Measurements from ENCODE around the gene CBY3. TPM values are rescaled to one million over a fixed set of nuclear protein-coding genes. Genes with fewer than 3 reads are reported as not detected.
"Not testable (repeated sequence)": the region's sequence is repeated elsewhere in the genome, so short reads cannot be mapped to it uniquely, and the experiment has no call there.

CBY3 gene
- total RNA-seq, 2 donors from 2014 or later, result not detected

DNA sequence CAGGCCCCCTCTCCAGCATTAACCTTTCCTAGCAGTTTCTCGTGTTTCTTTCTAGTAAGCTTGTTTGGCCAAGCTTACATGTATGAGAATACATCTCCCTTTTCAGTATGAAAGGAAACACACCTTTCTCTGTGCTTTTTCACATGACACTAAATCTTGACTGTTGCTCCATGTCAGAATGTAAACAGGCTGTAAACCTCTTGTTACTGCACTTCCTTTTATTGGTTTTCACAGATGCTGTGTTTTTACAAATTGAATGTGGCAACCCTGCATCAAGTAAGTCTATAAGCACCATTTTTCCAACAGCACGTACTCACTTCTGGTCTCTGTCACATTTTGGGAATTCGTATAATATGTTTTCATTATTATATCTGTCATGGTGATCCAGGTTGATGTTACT is 15.8 kb upstream of the CBY3 start:
- H3K27me3 Mint-ChIP-seq, result no peaks in the 10 kb centered on the region
- peak overlapping the region; percentile 95 for H3K4me3 Mint-ChIP-seq
- peaks cover 13% of the 10 kb centered on the region for H3K4me1 Mint-ChIP-seq
- H3K9me3 Mint-ChIP-seq, result no peaks in the 10 kb centered on the region
- peak overlapping the region; percentile 99 for H3K27ac Mint-ChIP-seq
- no peak for ATAC-seq (replicated peaks)
- H3K36me3 Mint-ChIP-seq (ENCODE audit: low read depth), result peaks cover 34% of the 10 kb centered on the region

DNA sequence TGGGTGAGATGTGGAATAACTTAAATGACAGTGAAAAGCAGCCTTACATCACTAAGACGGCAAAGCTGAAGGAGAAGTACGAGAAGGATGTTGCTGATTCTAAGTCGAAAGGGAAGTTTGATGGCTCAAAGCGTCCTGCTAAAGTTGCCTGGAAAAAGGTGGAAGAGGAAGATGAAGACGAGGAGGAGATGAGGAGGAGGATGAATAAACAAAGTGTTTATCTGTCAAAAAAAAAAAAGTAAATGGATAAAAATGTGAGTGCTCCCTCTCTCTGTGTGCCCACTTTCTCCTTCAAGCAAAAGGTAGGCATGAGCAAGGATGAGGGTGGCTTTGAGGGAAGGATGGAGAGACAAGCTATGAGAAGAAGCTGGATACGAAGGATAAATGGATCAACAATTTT is 13.7 kb upstream of the CBY3 start:
- peaks cover 4% of the 10 kb centered on the region for H3K4me1 Mint-ChIP-seq
- no peak overlapping the region for H3K27ac Mint-ChIP-seq
- H3K27me3 Mint-ChIP-seq, result no peaks in the 10 kb centered on the region
- no peak for ATAC-seq (replicated peaks)
- no peaks in the 10 kb centered on the region for H3K9me3 Mint-ChIP-seq
- no peak overlapping the region for H3K4me3 Mint-ChIP-seq
- H3K36me3 Mint-ChIP-seq (ENCODE audit: low read depth), result peaks cover 16% of the 10 kb centered on the region

DNA sequence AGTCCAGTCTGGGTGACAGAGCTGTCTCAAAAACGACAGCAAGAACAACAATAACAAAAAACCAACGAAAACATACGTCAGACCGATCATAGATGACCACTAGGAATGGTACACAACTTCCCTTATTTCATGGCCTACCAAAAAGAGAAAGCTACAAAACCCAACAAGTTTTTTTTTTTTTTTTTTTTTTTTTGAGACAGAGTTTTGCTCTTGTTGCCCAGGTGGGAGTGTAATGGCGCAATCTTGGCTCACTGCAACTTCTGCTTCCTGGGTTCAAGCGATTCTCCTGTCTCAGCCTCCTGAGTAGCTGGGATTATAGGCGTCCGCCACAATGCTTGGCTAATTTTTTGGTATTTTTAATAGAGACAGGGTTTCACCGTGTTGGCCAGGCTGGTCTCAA is 8.4 kb upstream of the CBY3 start:
- not testable (repeated sequence) for H3K36me3 Mint-ChIP-seq (ENCODE audit: low read depth); H3K27ac Mint-ChIP-seq; H3K27me3 Mint-ChIP-seq; H3K4me3 Mint-ChIP-seq; H3K4me1 Mint-ChIP-seq; ATAC-seq (replicated peaks); H3K9me3 Mint-ChIP-seq

DNA sequence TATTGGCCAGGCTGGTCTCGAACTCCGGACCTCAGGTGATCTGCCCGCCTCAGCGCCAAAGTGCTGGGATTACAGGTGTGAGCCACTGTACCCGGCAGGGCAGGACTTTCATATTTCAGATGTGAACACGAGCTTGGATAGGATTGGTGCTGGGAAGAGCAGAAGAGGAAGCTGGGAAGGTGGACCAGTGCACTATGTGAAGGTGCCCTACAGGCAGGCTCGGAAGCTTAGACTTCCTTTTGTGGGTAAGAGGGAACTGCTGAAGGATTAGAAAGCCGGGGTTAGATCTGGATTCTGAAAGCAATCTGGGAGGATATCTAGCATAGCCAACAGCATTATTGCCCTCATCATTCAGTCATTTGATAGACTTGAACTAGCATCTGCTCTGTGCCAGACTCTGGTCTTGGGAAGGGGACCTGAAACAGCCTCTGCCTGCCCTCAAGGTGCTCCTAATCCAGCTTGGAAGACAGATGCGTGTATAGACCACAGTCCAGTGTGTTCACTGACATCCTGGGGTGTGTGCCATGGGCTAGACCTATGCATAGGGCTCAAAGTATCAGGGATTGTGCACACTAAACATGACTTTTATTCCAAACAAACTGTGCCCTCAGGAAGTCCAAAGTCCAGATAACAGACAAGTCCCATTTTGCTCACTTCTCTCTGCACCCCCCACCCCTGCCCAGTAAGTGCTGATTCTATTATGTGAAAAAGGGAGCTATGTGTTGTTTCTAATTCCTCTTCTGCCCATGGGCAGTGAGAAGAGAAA is 637 bp downstream of the CBY3 start:
- no peaks in the 10 kb centered on the region for H3K27me3 Mint-ChIP-seq
- H3K36me3 Mint-ChIP-seq (ENCODE audit: low read depth), result peaks cover 41% of the 10 kb centered on the region
- peaks cover 4% of the 10 kb centered on the region for H3K9me3 Mint-ChIP-seq
- no peak for ATAC-seq (replicated peaks)
- peak overlapping the region; percentile 20 for H3K27ac Mint-ChIP-seq
- H3K4me3 Mint-ChIP-seq, result peak overlapping the region; percentile 96
- H3K4me1 Mint-ChIP-seq, result peaks cover 11% of the 10 kb centered on the region

DNA sequence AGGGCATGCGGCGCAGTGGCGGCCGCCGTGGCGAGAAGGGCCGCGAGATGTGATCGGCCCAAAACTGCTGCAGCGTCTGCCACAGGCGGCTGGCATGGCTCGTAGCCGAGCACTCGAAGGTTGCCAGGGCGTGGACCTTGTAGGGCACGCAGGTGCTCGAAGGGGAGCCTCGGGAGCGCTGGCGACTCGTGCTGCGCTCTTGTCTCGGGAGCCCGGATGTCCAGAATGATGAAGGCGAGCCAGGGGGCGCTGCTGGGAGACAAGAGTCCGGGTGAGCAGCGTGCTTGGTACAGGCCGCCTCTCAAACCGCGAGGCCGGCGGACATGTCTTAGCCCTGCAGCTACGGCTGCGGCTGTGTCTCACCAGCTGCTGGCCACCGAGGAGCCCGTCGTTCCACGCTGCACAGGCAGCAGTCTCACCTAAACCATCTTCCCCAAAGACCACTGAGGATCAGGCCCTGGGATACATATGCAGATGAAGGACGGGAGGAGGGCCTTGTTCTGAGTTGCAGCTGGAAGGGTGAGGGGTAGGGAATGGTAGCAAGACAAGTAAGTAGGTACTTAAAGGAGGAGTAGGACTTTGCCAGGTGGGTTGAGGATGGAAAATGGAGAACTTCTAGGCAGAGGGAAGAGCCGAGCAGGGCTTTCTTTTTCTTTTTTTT is 1.7 kb downstream of the CBY3 start:
- H3K27ac Mint-ChIP-seq, result peak overlapping the region; percentile 92
- H3K36me3 Mint-ChIP-seq (ENCODE audit: low read depth), result peaks cover 46% of the 10 kb centered on the region
- peak overlapping the region; percentile 96 for H3K4me3 Mint-ChIP-seq
- peak; percentile 70 for ATAC-seq (replicated peaks)
- H3K9me3 Mint-ChIP-seq, result peaks cover 4% of the 10 kb centered on the region
- H3K27me3 Mint-ChIP-seq, result no peaks in the 10 kb centered on the region
- H3K4me1 Mint-ChIP-seq, result peaks cover 11% of the 10 kb centered on the region

DNA sequence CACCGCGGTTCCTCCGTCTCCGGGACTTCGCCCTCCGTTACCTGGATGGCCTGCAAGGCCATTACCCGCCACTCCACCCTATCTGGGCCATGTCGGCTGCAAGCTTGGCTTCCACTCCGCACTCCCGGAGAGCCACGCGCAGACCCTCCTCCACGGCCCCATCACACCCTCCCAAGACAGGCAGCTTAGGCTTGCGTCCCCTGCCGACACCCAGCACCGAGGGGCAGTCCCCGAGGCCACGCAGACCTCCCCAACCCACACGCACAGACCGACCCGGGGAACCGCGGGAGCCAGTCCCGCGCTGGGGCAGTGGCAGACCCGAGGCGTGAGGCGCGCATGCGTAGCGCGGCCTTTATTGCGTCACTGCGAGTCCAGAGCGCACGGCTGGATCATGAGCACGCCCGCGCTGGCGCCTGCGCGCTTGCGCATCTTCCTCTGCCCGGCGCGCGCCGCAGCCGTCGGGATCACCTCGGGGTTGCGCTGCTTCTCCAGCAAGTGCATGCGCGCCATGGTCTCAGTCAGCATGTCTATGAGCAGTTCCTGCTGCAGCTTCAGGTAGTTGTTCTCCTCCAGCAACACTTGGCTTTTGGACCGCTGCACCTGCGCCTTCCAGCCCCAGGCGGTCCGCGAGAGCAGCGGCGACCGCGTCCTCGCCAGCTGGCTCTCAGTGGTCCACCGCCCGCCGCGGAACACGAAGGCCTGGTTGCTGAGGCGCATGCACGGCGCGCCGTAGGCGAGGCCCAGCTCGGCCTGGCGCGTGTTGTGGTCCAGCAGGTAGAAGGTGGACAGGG is 2.4 kb downstream of the CBY3 start:
- Mint-ChIP-seq H3K4me3 (peak overlapping the region; percentile 96), H3K27me3 (no peaks in the 10 kb centered on the region), H3K36me3 (ENCODE audit: low read depth) (peaks cover 46% of the 10 kb centered on the region), H3K9me3 (peaks cover 4% of the 10 kb centered on the region), H3K27ac (peak overlapping the region; percentile 92), H3K4me1 (peaks cover 11% of the 10 kb centered on the region)
- ATAC-seq (replicated peaks), result peak; percentile 88

DNA sequence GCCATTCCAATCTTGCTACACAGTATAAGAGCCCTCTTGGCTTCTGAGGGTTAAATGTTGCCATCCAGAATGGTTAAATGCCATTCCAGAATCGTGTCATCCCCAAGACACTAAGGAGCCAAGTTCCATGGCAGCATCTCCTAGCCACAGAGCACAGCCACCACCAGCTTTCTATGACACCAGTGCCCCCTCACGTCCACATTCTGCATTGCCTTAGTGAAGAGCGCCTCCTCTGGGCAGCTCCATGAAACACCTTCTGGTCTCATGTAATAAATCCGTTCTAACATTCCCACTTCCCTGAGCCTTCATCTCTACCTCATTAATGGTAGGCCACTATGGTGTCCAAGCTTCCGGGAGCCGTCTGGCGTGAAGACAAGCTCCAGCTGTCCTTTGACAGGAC is 12.4 kb downstream of the CBY3 start:
- H3K9me3 Mint-ChIP-seq, result no peaks in the 10 kb centered on the region
- no peaks in the 10 kb centered on the region for H3K27me3 Mint-ChIP-seq
- peaks cover 3% of the 10 kb centered on the region for H3K4me1 Mint-ChIP-seq
- H3K27ac Mint-ChIP-seq, result peak overlapping the region; percentile 5
- no peak overlapping the region for H3K4me3 Mint-ChIP-seq
- H3K36me3 Mint-ChIP-seq (ENCODE audit: low read depth), result no peaks in the 10 kb centered on the region
- peak; percentile 83 for ATAC-seq (replicated peaks)

DNA sequence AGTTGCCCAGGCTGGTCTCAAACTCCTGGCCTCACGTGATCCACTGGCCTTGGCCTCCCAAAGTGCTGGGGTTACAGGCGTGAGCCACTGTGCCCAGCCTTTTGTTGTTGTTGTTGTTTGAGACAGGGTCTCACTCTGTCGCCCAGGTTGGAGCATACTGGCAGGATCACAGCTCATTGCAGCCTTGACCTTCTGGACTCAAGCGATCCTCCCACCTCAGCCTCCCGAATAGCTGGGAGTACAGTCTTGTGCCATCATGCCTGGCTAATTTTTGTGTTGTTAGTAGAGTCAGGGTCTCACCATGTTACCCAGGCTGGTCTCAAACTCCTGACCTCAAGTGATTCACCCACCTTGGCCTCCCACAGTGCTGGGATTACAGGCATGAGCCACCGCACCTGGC is 19.2 kb downstream of the CBY3 start:
- H3K4me1 Mint-ChIP-seq; H3K4me3 Mint-ChIP-seq; H3K27ac Mint-ChIP-seq; H3K27me3 Mint-ChIP-seq; ATAC-seq (replicated peaks); H3K36me3 Mint-ChIP-seq (ENCODE audit: low read depth); H3K9me3 Mint-ChIP-seq: not testable (repeated sequence)

DNA sequence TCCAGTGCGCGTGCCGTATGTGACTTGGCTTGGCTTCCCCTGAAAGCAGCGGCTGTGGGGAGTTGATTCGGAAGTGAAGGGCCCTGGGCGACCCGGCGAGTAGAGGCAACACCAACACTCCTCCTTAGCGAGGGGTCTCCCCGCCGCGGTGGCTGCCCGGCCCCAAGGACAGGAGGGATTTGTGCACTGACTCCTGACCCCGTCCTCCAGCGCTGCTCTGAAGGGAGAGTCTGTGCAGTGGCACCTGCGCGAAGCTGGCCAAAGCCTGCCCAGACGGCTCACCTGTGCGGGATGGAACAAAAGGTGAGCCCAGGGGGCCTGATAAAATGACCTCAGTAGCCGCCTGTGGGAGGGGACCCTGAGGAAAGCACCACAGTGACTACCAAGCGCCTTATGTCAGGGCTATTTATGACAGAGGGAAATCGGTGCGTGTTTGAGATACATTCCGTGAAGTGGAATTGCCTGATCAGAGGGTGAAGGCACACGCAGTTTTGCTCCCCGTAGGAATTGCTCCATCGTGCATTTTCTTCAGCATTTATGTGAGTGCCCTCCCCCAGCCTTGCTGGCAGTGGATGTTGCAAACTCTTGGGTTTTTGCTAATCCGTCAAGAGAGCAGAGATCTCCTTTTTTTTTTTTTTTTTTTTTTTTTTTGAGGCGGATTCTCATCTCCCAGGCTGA is 22.5 kb downstream of the CBY3 start:
- not testable (repeated sequence) for H3K27me3 Mint-ChIP-seq; H3K27ac Mint-ChIP-seq; H3K36me3 Mint-ChIP-seq (ENCODE audit: low read depth); H3K4me1 Mint-ChIP-seq; ATAC-seq (replicated peaks); H3K9me3 Mint-ChIP-seq
- H3K4me3 Mint-ChIP-seq, result peak overlapping the region; percentile 84

DNA sequence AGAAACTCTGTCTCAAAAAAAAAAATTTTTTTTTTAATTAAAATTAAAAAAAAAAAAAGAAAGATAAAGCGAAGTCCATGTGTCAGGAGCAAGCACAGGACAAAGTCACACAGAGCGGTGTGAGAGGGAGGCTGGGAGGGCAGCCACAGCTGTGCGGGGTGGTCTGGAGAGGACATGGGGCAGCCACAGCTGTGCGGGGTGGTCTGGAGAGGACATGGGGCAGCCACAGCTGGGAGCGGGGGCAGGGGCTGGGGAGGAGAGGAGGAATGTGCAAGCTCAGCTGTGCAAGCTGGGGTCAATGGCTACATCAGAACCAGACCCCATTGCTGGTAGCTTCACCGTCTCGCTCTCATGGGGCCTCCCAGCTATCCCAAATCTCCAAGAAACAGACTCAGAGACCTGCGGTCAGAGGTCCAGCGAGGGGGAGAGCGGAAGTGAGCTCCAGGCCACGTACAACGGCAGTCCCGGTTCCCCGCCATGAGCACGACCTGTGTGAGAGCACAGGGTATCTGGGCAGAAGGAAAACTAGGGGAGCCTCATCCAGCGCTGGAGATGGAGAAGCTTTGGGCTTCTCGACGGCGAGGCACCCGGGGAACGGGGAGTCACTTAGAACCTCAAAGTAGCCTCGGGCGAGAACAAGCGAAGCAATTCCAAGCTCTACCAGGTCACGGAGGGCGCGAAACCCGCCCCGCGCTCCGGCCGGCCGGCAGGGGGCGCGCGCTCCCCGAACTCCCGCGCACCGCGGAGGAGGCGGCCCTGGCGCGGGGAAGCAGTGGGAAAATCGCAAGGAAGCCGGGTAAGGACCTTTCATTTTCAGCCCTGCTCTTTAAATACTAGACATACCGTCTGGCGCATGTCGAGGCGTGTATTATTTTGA is 23.3 kb downstream of the CBY3 start:
- H3K27me3 Mint-ChIP-seq; H3K4me1 Mint-ChIP-seq; H3K36me3 Mint-ChIP-seq (ENCODE audit: low read depth); H3K9me3 Mint-ChIP-seq; H3K27ac Mint-ChIP-seq; H3K4me3 Mint-ChIP-seq: not testable (repeated sequence)
- ATAC-seq (replicated peaks), result peak; percentile 97

DNA sequence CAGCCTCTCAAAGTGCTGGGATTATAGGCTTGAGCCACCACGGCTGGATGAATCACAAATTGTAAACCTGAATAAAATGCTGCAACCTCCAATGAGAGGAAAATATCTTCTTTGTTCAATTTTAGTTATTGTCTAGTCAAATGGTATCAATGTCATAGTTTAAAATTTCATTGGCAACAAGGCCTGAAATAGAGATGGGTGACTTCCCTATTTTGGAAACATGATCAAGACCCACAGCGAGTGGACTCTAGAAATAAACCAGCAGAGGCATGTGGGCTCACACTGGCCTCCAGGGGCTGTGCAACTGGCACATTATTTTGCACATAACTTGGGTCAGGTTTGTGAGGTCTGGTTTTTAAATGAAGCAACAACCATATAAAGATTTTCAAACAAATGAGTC is 27.7 kb downstream of the CBY3 start:
- not testable (repeated sequence) for H3K4me1 Mint-ChIP-seq; H3K36me3 Mint-ChIP-seq (ENCODE audit: low read depth); ATAC-seq (replicated peaks); H3K9me3 Mint-ChIP-seq; H3K4me3 Mint-ChIP-seq; H3K27ac Mint-ChIP-seq; H3K27me3 Mint-ChIP-seq

DNA sequence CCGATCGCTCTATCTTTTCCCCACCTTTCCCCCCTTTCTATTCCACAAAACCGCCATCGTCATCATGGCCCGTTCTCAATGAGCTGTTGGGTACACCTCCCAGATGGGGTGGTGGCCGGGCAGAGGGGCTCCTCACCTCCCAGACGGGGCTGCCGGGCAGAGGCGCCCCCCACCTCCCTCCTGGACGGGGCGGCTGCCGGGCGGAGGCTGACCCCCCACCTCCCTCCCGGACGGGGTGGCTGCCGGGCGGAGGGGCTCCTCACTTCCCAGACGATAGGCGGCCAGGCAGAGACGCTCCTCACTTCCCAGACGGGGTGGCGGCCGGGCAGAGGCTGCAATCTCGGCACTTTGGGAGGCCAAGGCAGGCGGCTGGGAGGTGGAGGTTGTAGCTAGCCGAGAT is 30.6 kb downstream of the CBY3 start:
- not testable (repeated sequence) for H3K36me3 Mint-ChIP-seq (ENCODE audit: low read depth); ATAC-seq (replicated peaks); H3K4me1 Mint-ChIP-seq

DNA sequence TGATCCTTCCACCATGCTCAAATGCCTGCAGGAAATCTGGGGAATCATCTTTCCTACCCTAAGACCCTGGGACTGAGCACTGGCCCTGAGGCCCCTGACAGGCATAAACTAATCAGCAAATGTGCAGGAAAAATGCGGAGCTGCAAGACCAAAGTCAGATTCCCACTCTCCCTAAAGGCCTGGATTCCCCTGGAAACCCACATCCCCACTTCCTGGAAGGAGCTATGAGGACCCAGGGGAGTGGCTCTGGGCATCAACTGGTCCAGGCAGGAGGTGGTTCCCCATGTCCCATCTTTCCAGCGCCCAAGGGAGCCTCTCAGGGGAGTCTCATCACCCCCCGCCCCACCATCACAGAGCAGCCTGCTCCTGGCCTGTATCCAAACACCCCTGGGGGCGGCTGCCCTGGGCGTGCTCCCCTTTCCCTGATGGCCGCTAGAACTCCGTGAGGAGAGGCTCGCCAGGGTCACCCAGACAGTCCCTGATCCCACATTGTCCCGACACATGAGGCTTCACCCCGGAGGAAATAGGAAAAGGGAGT is 31.6 kb downstream of the CBY3 start:
- not testable (repeated sequence) for H3K36me3 Mint-ChIP-seq (ENCODE audit: low read depth); H3K4me1 Mint-ChIP-seq; H3K4me3 Mint-ChIP-seq; H3K27me3 Mint-ChIP-seq; H3K9me3 Mint-ChIP-seq; ATAC-seq (replicated peaks); H3K27ac Mint-ChIP-seq

More for the DNA sequence above, 30.6 kb downstream of the CBY3 start:
- H3K27ac Mint-ChIP-seq, H3K4me3 Mint-ChIP-seq, H3K9me3 Mint-ChIP-seq, H3K27me3 Mint-ChIP-seq: not testable (repeated sequence)

Data from activated T-helper 17 cell treated with anti-CD3 and anti-CD28 coated beads, Interleukin-2, amount 50 U/mL, for 72 hours (primary cell).